Stomach (tissue), 9 donors: Measurements from ENCODE around the gene SACS. TPM values are rescaled to one million over a fixed set of nuclear protein-coding genes. Genes with fewer than 3 reads are reported as not detected.

Source experiments
- DNase-seq, 2 donors: peaks; one replicate each; pipeline versions ENCODE4 v3.0.0 to v3.0.0-alpha.2; 2013 to 2019
- H3K27ac ChIP-seq, 5 donors: fragments of 200-600 bp in 4 of 5; sonication (generic) in 4 of 5; one replicate each; pipeline ENCODE4 v1.5.1; 2013 to 2019; ENCODE audit warnings: mild to moderate bottlenecking in 1 of 5, moderate library complexity in 1 of 5
- H3K27me3 ChIP-seq, 3 donors: fragments of 200-600 bp; sonication (generic); one replicate each; pipeline ENCODE4 v1.5.1; 2017 to 2019; ENCODE audit warnings: mixed run types in 1 of 3
- H3K36me3 ChIP-seq, 4 donors: fragments of 200-600 bp; sonication (generic); 1 replicate in 3 of 4; 2 replicates in 1 of 4; pipeline ENCODE4 v1.5.1; 2016 to 2019
- H3K4me1 ChIP-seq, 4 donors: fragments of 200-600 bp; sonication (generic); one replicate each; pipeline ENCODE4 v1.5.1; 2016 to 2019
- H3K4me3 ChIP-seq, 4 donors: fragments of 200-600 bp; sonication (generic) in 3 of 4; one replicate each; pipeline ENCODE4 v1.5.1; 2016 to 2019; ENCODE audit warnings: mild to moderate bottlenecking in 1 of 4
- H3K9me3 ChIP-seq, 4 donors: fragments of 200-600 bp; sonication (generic); one replicate each; pipeline ENCODE4 v1.5.1; 2016 to 2019
- EP300 ChIP-seq: sonication (generic); formaldehyde crosslinking; IDR thresholded peaks from one replicate; pipeline ENCODE4 v1.6.1; 2017; ENCODE audit warnings: antibody characterized with exemption
- POLR2A ChIP-seq, 4 donors: fragments of 450-650 bp; IDR thresholded peaks; one replicate each; pipeline ENCODE4 v1.6.1; 2016; ENCODE audit warnings: antibody characterized with exemption in 4 of 4, control low read depth in 2 of 4, mild to moderate bottlenecking in 1 of 4, moderate library complexity in 1 of 4
- POLR2AphosphoS5 ChIP-seq, 3 donors: sonication (generic); formaldehyde crosslinking; IDR thresholded peaks; one replicate each; pipeline ENCODE4 v1.6.1; 2016; ENCODE audit warnings: antibody characterized with exemption in 3 of 3
- WGBS, 5 donors: extraction: QIAGEN DNeasy Blood & Tissue Kit in 3 of 5; methylation state at CpG; one replicate each; pipeline versions ENCODE4 v1.1.5 to v1.1.7; 2013 to 2018; 5-methylcytosine and 5-hydroxymethylcytosine counted together
- intact Hi-C: fragments of 100-400 bp; cut with DNase I; formaldehyde crosslinking; loops from one replicate; pipeline ENCODE4 v1.15.1; 2023; ENCODE audit warnings: low total_unique reads
- polyA plus RNA-seq, 3 donors: library from polyadenylated mRNA; stranded (reverse); fragments of 200-250 nt; gene quantifications; one replicate each; pipeline ENCODE4 v1.2.3, GENCODE V29; 2013
- total RNA-seq, 5 donors: library from RNA; depleted of rRNA; stranded (reverse); fragments of >200 nt; gene quantifications; one replicate each; pipeline versions ENCODE4 v1.1.0 to v1.2.3, GENCODE V29; 2014 to 2016
- TF ChIP-seq, protein P1 (sequence below), 7 experiments: fragments of 450-650 bp in 4 of 7; fragments of 200-600 bp in 3 of 7; sonication (generic) in 3 of 7; IDR thresholded peaks; one replicate each; pipeline ENCODE4 v1.5.1; 2016 to 2019; ENCODE audit warnings: antibody characterized with exemption in 7 of 7, control low read depth in 2 of 7, mild to moderate bottlenecking in 1 of 7
- donor health status: healthy with polysubstance abuse.
- donor health status: Bipolar disorder and iron deficiency.
- donor health status: healthy.

The SACS gene
- total and polyA plus RNA-seq, 8 donors = 1.1 to 34.0 (median 4.9) TPM

- Histone ChIP-seq H3K4me3 (no peak overlapping the region), H3K9me3 (no peaks in the 10 kb centered on the region), H3K36me3 (no peaks in the 10 kb centered on the region), H3K27ac (no peak overlapping the region), H3K4me1 (peaks cover 0 to 22% (median 9%) of the 10 kb centered on the region in 4 donors), H3K27me3 (peaks cover 0 to 5% (median 0%) of the 10 kb centered on the region in 3 donors)
- TF ChIP-seq, protein P1, sequence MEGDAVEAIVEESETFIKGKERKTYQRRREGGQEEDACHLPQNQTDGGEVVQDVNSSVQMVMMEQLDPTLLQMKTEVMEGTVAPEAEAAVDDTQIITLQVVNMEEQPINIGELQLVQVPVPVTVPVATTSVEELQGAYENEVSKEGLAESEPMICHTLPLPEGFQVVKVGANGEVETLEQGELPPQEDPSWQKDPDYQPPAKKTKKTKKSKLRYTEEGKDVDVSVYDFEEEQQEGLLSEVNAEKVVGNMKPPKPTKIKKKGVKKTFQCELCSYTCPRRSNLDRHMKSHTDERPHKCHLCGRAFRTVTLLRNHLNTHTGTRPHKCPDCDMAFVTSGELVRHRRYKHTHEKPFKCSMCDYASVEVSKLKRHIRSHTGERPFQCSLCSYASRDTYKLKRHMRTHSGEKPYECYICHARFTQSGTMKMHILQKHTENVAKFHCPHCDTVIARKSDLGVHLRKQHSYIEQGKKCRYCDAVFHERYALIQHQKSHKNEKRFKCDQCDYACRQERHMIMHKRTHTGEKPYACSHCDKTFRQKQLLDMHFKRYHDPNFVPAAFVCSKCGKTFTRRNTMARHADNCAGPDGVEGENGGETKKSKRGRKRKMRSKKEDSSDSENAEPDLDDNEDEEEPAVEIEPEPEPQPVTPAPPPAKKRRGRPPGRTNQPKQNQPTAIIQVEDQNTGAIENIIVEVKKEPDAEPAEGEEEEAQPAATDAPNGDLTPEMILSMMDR (IDR thresholded peaks at IDR 0.05) = no peak
- TF ChIP-seq POLR2A (IDR thresholded peaks at IDR 0.05) = no peak
- no peak for TF ChIP-seq POLR2AphosphoS5 (IDR thresholded peaks at IDR 0.05)
- no peak for TF ChIP-seq EP300
- DNase-seq = no peak
- intact Hi-C loops = no loop called here
- WGBS, 5 donors = 75 to 88% (median 83%) methylated on average over 4 of the region's 4 CpGs
Observed at GRCh38 chr13:23434491-23434890, 989 bp upstream of the SACS start.

DNA sequence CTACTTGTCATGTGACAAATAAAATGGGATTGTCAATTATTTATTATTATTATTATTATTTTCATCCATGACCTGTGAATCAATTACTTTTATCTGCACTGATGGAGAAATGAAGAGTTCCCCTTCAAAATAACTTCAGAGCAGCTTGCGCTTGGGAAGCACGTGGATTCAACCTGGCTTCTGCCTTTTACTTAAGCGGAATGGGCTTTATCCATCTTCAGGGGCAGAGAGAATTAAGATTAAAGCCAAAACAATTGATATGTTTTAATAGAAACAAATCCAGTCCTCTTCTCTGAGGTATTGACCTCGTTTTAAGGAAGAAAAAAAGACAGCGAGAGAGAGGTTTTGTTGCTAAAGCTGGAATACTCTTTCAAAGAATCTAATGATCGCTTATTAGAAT is 876 bp downstream of the SACS start:
- Histone ChIP-seq H3K27me3 (peaks cover 0 to 5% (median 0%) of the 10 kb centered on the region in 3 donors), H3K36me3 (no peaks in the 10 kb centered on the region), H3K9me3 (no peaks in the 10 kb centered on the region), H3K4me1 (peaks cover 5 to 30% (median 17%) of the 10 kb centered on the region in 4 donors), H3K4me3 (peak overlapping the region; percentile 44 to 58 (median 55)), H3K27ac (no peak overlapping the region)
- no peak for DNase-seq
- intact Hi-C loops = no loop called here
- 53 to 63% (median 57%) methylated on average over 6 of the region's 6 CpGs for WGBS, 5 donors
- TF ChIP-seq, protein P1 (IDR thresholded peaks at IDR 0.05) = no peak
- TF ChIP-seq POLR2A (IDR thresholded peaks at IDR 0.05) = no peak
- no peak for TF ChIP-seq EP300
- no peak for TF ChIP-seq POLR2AphosphoS5 (IDR thresholded peaks at IDR 0.05)

- no peaks in the 10 kb centered on the region for H3K36me3 ChIP-seq
- no peak for DNase-seq
- no peak overlapping the region for H3K27ac ChIP-seq
- peaks cover 13 to 39% (median 25%) of the 10 kb centered on the region in 4 donors for H3K4me1 ChIP-seq
- H3K9me3 ChIP-seq = no peaks in the 10 kb centered on the region
- no peak overlapping the region for H3K4me3 ChIP-seq
- peaks cover 0 to 5% (median 0%) of the 10 kb centered on the region in 3 donors for H3K27me3 ChIP-seq
- intact Hi-C loops = no loop called here
- WGBS, 5 donors = 76 to 85% (median 81%) methylated on average over 5 of the region's 5 CpGs
- TF ChIP-seq POLR2AphosphoS5 (IDR thresholded peaks at IDR 0.05) = no peak
- TF ChIP-seq POLR2A (IDR thresholded peaks at IDR 0.05) = no peak
- no peak for TF ChIP-seq EP300
- TF ChIP-seq, protein P1 (IDR thresholded peaks at IDR 0.05) = no peak
Observed at GRCh38 chr13:23430664-23431063, 2.8 kb downstream of the SACS start.

GRCh38 chr13:23427881-23428528 is 5.5 kb downstream of the SACS start:
- Histone ChIP-seq H3K4me3 (peak overlapping the region in 2 of 4 donors; percentile 0 to 22), H3K4me1 (peaks cover 13 to 34% (median 21%) of the 10 kb centered on the region in 4 donors), H3K27me3 (no peaks in the 10 kb centered on the region), H3K36me3 (no peaks in the 10 kb centered on the region), H3K9me3 (no peaks in the 10 kb centered on the region), H3K27ac (peak overlapping the region in 4 of 5 donors; percentile 60 to 84 (median 74))
- 41 to 60% (median 54%) methylated on average over 11 of the region's 11 CpGs for WGBS, 5 donors
- intact Hi-C loops = no loop called here
- DNase-seq = no peak
- TF ChIP-seq POLR2AphosphoS5 (IDR thresholded peaks at IDR 0.05) = no peak

- TF ChIP-seq POLR2AphosphoS5 (IDR thresholded peaks at IDR 0.05) = peak in 2 of 3 donors; percentile 77 to 86
- no peak for TF ChIP-seq POLR2A (IDR thresholded peaks at IDR 0.05)
- TF ChIP-seq, protein P1 (IDR thresholded peaks at IDR 0.05) = no peak
- peak; percentile 72 for TF ChIP-seq EP300
- Histone ChIP-seq H3K36me3 (no peaks in the 10 kb centered on the region), H3K27ac (peak overlapping the region; percentile 41 to 84 (median 65)), H3K27me3 (no peaks in the 10 kb centered on the region), H3K9me3 (no peaks in the 10 kb centered on the region), H3K4me3 (peak overlapping the region in 2 of 4 donors; percentile 0 to 22), H3K4me1 (peaks cover 13 to 28% (median 18%) of the 10 kb centered on the region in 4 donors)
- DNase-seq = peak; percentile 43 to 75
- WGBS, 5 donors = 13 to 23% (median 22%) methylated on average over 7 of the region's 7 CpGs
- intact Hi-C loops = no loop called here
Observed at GRCh38 chr13:23427342-23427843, 6.1 kb downstream of the SACS start.
